GM13976 (cell line): ENCODE results near the gene NLGN1.

Experiments
- DNase-seq: peaks from one replicate; pipeline ENCODE4 v3.0.0; 2012; ENCODE audit warnings: low spot score
- CTCF ChIP-seq: IDR thresholded peaks from 2 replicates; pipeline ENCODE4 v1.5.1; 2012; ENCODE audit warnings: borderline replicate concordance, mild to moderate bottlenecking; ENCODE audit not compliant: insufficient read depth; ENCODE audit errors: extremely low read depth, missing control alignments, control extremely low read depth
- in situ Hi-C: fragments of 300-500 bp; cut with MboI; formaldehyde crosslinking; loops from one replicate; pipeline ENCODE4 v1.12.0; 2022; ENCODE audit warnings: low sequenced_read_pairs, mixed read lengths, inconsistent platforms; ENCODE audit not compliant: unreplicated experiment

Gene NLGN1

GRCh38 chr3:173653781-173654180 is 256.2 kb downstream of the NLGN1 start:
- no peak for TF ChIP-seq CTCF
- no peak for DNase-seq
- in situ Hi-C loops: no loop called here

- TF ChIP-seq CTCF: no peak
- in situ Hi-C loops: no loop called here
- no peak for DNase-seq
Measured at GRCh38 chr3:173659972-173660371, 262.4 kb downstream of the NLGN1 start.

- DNase-seq: no peak
- TF ChIP-seq CTCF: no peak
- in situ Hi-C loops: no loop called here
Measured at GRCh38 chr3:173660645-173661299, 263.2 kb downstream of the NLGN1 start.

- no peak for DNase-seq
- no peak for TF ChIP-seq CTCF
- in situ Hi-C loops: no loop called here
Measured at GRCh38 chr3:173663696-173664111, 266.2 kb downstream of the NLGN1 start.

- TF ChIP-seq CTCF: no peak
- no peak for DNase-seq
- in situ Hi-C loops: no loop called here
Measured at GRCh38 chr3:173676094-173676493, 278.6 kb downstream of the NLGN1 start.

GRCh38 chr3:173681188-173681678 is 283.7 kb downstream of the NLGN1 start:
- TF ChIP-seq CTCF: no peak
- in situ Hi-C loops: no loop called here
- DNase-seq: no peak
